ENCODE measurements around the gene DBNDD2.

DBNDD2 gene

GRCh38 chr20:45419188-45420091 lies 11.4 kb downstream of the DBNDD2 start:
- no peak for DNase-seq

GRCh38 chr20:45420125-45420524 lies 12.0 kb downstream of the DBNDD2 start:
- DNase-seq, result no peak

GRCh38 chr20:45423700-45424099 lies 15.6 kb downstream of the DBNDD2 start:
- DNase-seq, result no peak

- no peak for DNase-seq
These were observed 17.5 kb downstream of the DBNDD2 start for GRCh38 chr20:45425561-45425960.

GRCh38 chr20:45426320-45427016 lies 18.4 kb downstream of the DBNDD2 start:
- no peak for DNase-seq

- no peak for DNase-seq
These were observed 19.4 kb downstream of the DBNDD2 start for GRCh38 chr20:45427236-45428149.

GRCh38 chr20:45429618-45430017 lies 21.5 kb downstream of the DBNDD2 start:
- no peak for DNase-seq

GRCh38 chr20:45432294-45432693 lies 24.2 kb downstream of the DBNDD2 start:
- no peak for DNase-seq

GRCh38 chr20:45433316-45433715 lies 25.2 kb downstream of the DBNDD2 start:
- DNase-seq, result no peak

GRCh38 chr20:45433976-45434375 lies 25.9 kb downstream of the DBNDD2 start:
- no peak for DNase-seq

GRCh38 chr20:45436732-45437485 lies 28.8 kb downstream of the DBNDD2 start:
- peak; percentile 96 for DNase-seq

- DNase-seq, result no peak
These were observed 32.3 kb downstream of the DBNDD2 start for GRCh38 chr20:45440424-45440823.

GRCh38 chr20:45440891-45441685 lies 33.0 kb downstream of the DBNDD2 start:
- DNase-seq, result no peak

- DNase-seq, result no peak
These were observed 33.7 kb downstream of the DBNDD2 start for GRCh38 chr20:45441746-45442145.

GRCh38 chr20:45444050-45444449 lies 36.0 kb downstream of the DBNDD2 start:
- no peak for DNase-seq

- no peak for DNase-seq
These were observed 37.9 kb downstream of the DBNDD2 start for GRCh38 chr20:45445805-45446562.

- DNase-seq, result no peak
These were observed 40.2 kb downstream of the DBNDD2 start for GRCh38 chr20:45448270-45448669.

- no peak for DNase-seq
These were observed 41.4 kb downstream of the DBNDD2 start for GRCh38 chr20:45449528-45449927.

- DNase-seq, result no peak
These were observed 42.2 kb downstream of the DBNDD2 start for GRCh38 chr20:45450097-45450818.

GRCh38 chr20:45452238-45452637 lies 44.1 kb downstream of the DBNDD2 start:
- DNase-seq, result no peak

Measured in activated CD8-positive, alpha-beta memory T cell treated with anti-CD3 and anti-CD28 coated beads, Interleukin-2, amount 50 U/mL, for 48 hours (primary cell).